PC-3 (cell line): Measurements from ENCODE around the gene TGFB1. TPM values are rescaled to one million over a fixed set of nuclear protein-coding genes. Genes with fewer than 3 reads are reported as not detected.

ENCODE experiments used
- ATAC-seq: fragments of 200-7000 bp; cut with Tn5 transposase; 2 replicates; pipeline ENCODE4 v1.9.1; 2020; ENCODE audit warnings: mild to moderate bottlenecking, moderate library complexity
- BruUV-seq: library from RNA; stranded (reverse); fragments of 400-500 nt; replicated peaks from 2 replicates; lab custom pipeline; 2021; lab: Mats Ljungman, UMichigan
- CTCF ChIA-PET: fragments of 300-600 bp; sonication (Branson Sonifier 250); formaldehyde crosslinking; loops from one replicate; lab custom pipeline; 2022; ENCODE audit warnings: antibody characterized with exemption; lab: Charles Lee
- POLR2A ChIA-PET: fragments of 300-600 bp; sonication (Branson Sonifier 250); formaldehyde crosslinking; loops from one replicate; lab custom pipeline; 2022; ENCODE audit warnings: antibody characterized with exemption; ENCODE audit not compliant: unreplicated experiment; lab: Charles Lee
- DNase-seq: peaks from one replicate; pipeline ENCODE4 v3.0.0-alpha.2; 2015
- H2AFZ ChIP-seq: fragments of 300-600 bp; sonication (generic); 2 replicates; pipeline ENCODE4 v1.6.0; 2016; ENCODE audit warnings: antibody characterized with exemption, low read length
- H3F3A ChIP-seq: fragments of 300-600 bp; sonication (generic); one replicate; pipeline ENCODE4 v1.6.0; 2017; ENCODE audit warnings: antibody characterized with exemption, low read length, control low read depth, mild to moderate bottlenecking; ENCODE audit not compliant: unreplicated experiment
- H3K27ac ChIP-seq: fragments of 300-600 bp; sonication (generic); 2 replicates; pipeline ENCODE4 v1.5.1; 2016; ENCODE audit warnings: mild to moderate bottlenecking, low read length
- H3K27me3 ChIP-seq: fragments of 300-600 bp; sonication (generic); 2 replicates; pipeline ENCODE4 v1.6.1; 2016; ENCODE audit warnings: low read length, mixed read lengths
- H3K36me3 ChIP-seq: fragments of 300-600 bp; sonication (generic); 2 replicates; pipeline ENCODE4 v1.6.1; 2016; ENCODE audit warnings: low read depth, mixed run types, low read length, mixed read lengths
- H3K4me1 ChIP-seq: fragments of 300-600 bp; sonication (generic); 2 replicates; pipeline ENCODE4 v1.5.1; 2016; ENCODE audit warnings: low read length; ENCODE audit not compliant: insufficient read depth
- H3K4me2 ChIP-seq: fragments of 300-600 bp; sonication (generic); 2 replicates; pipeline ENCODE4 v1.6.0; 2016; ENCODE audit warnings: low read length
- H3K4me3 ChIP-seq: fragments of 300-600 bp; sonication (generic); 2 replicates; pipeline ENCODE4 v1.5.1; 2016; ENCODE audit warnings: mild to moderate bottlenecking, low read length, mixed read lengths
- H3K79me2 ChIP-seq: fragments of 300-600 bp; sonication (generic); 2 replicates; pipeline ENCODE4 v1.6.1; 2017; ENCODE audit warnings: low read length, mixed read lengths
- H3K9ac ChIP-seq: fragments of 300-600 bp; sonication (generic); 2 replicates; pipeline ENCODE4 v1.6.0; 2016; ENCODE audit warnings: mild to moderate bottlenecking, low read length
- H3K9me2 ChIP-seq: fragments of 300-600 bp; sonication (generic); replicated peaks from 2 replicates; pipeline ENCODE4 v1.6.1; 2016; ENCODE audit warnings: mixed run types, low read length, mixed read lengths
- H3K9me3 ChIP-seq: fragments of 300-600 bp; sonication (generic); 2 replicates; pipeline ENCODE4 v1.6.1; 2016; ENCODE audit warnings: low read length, mixed read lengths
- H4K20me1 ChIP-seq: fragments of 300-600 bp; sonication (generic); 2 replicates; pipeline ENCODE4 v1.6.1; 2016; ENCODE audit warnings: low read length, mixed read lengths
- CTCF ChIP-seq: fragments of 300-600 bp; sonication (generic); conservative IDR thresholded peaks from 2 replicates; pipeline ENCODE4 v1.5.1; 2017; ENCODE audit warnings: antibody characterized with exemption, low read depth, mild to moderate bottlenecking, low read length
- EZH2 ChIP-seq: fragments of 300-600 bp; sonication (generic); IDR thresholded peaks from one replicate; pipeline ENCODE4 v1.6.1; 2017; ENCODE audit warnings: antibody characterized with exemption, mild to moderate bottlenecking, low read length; ENCODE audit not compliant: unreplicated experiment
- EZH2phosphoT487 ChIP-seq: fragments of 300-600 bp; sonication (generic); IDR thresholded peaks from 2 replicates; pipeline ENCODE4 v1.6.1; 2018; ENCODE audit warnings: mild to moderate bottlenecking, antibody characterized with exemption, low read length, borderline replicate concordance
- intact Hi-C: fragments of 100-400 bp; cut with micrococcal nuclease; formaldehyde crosslinking; loops from 2 replicates; pipeline ENCODE4 v1.9.0; 2023
- total RNA-seq: library from RNA; depleted of rRNA; stranded (reverse); fragments of >200 nt; gene quantifications from 2 replicates; pipeline ENCODE4 v1.2.3, GENCODE V29; 2014

The TGFB1 gene
- total RNA-seq, 1 experiment from 2014 or later = 16.4 TPM

- no peaks in the 10 kb centered on the region for H3K79me2 ChIP-seq
- DNase-seq (peak; percentile 69), ATAC-seq (peak; percentile 94)
- no peaks in the 10 kb centered on the region for H3K27me3 ChIP-seq
- H2AFZ ChIP-seq = no peak overlapping the region
- H4K20me1 ChIP-seq = no peaks in the 10 kb centered on the region
- H3K9me3 ChIP-seq = no peaks in the 10 kb centered on the region
- H3K4me1 ChIP-seq = peaks cover 6% of the 10 kb centered on the region
- ChIA-PET POLR2A (no interaction called here), CTCF (no interaction called here)
- no peaks in the 10 kb centered on the region for H3F3A ChIP-seq
- TF ChIP-seq CTCF (no peak), EZH2 (no peak), EZH2phosphoT487 (no peak)
- no peak overlapping the region for H3K27ac ChIP-seq
- no peak overlapping the region for H3K9ac ChIP-seq
- BruUV-seq = no TSS peak
- intact Hi-C loops = no loop called here
- H3K9me2 ChIP-seq = no peaks in the 10 kb centered on the region
- 0 out of 2 replicates have a peak, but pooled peaks cover under 1% of the 10 kb centered on the region for H3K36me3 ChIP-seq
- no peak overlapping the region for H3K4me3 ChIP-seq
- H3K4me2 ChIP-seq = no peak overlapping the region
Observed at GRCh38 chr19:41335467-41335866, 18.3 kb downstream of the TGFB1 start.

GRCh38 chr19:41334793-41335192 lies 18.9 kb downstream of the TGFB1 start:
- Histone ChIP-seq H3K4me3 (no peak overlapping the region), H2AFZ (no peak overlapping the region), H3K9me3 (no peaks in the 10 kb centered on the region), H3K27ac (no peak overlapping the region), H4K20me1 (no peaks in the 10 kb centered on the region), H3K36me3 (no peaks in the 10 kb centered on the region), H3K4me2 (no peak overlapping the region), H3K9me2 (no peaks in the 10 kb centered on the region), H3K9ac (no peak overlapping the region), H3F3A (no peaks in the 10 kb centered on the region), H3K27me3 (no peaks in the 10 kb centered on the region), H3K4me1 (peaks cover 6% of the 10 kb centered on the region), H3K79me2 (no peaks in the 10 kb centered on the region)
- intact Hi-C loops = no loop called here
- no TSS peak for BruUV-seq
- no peak for DNase-seq
- POLR2A ChIA-PET = no interaction called here
- TF ChIP-seq EZH2 (no peak), CTCF (no peak), EZH2phosphoT487 (no peak)
- ATAC-seq = no peak
- CTCF ChIA-PET = no interaction called here

GRCh38 chr19:41332468-41332867 lies 21.3 kb downstream of the TGFB1 start:
- CTCF ChIA-PET = no interaction called here
- H3K79me2 ChIP-seq = no peaks in the 10 kb centered on the region
- H3K27me3 ChIP-seq = no peaks in the 10 kb centered on the region
- H3K36me3 ChIP-seq = no peaks in the 10 kb centered on the region
- no TSS peak for BruUV-seq
- H3K9me3 ChIP-seq = no peaks in the 10 kb centered on the region
- H3K9ac ChIP-seq = no peak overlapping the region
- TF ChIP-seq EZH2phosphoT487 (no peak), EZH2 (no peak), CTCF (no peak)
- DNase-seq (no peak), ATAC-seq (no peak)
- H3K4me1 ChIP-seq = peaks cover 22% of the 10 kb centered on the region
- H3K27ac ChIP-seq = no peak overlapping the region
- H3K4me3 ChIP-seq = no peak overlapping the region
- no peak overlapping the region for H2AFZ ChIP-seq
- intact Hi-C loops = no loop called here
- no peaks in the 10 kb centered on the region for H4K20me1 ChIP-seq
- no peak overlapping the region for H3K4me2 ChIP-seq
- H3F3A ChIP-seq = no peaks in the 10 kb centered on the region
- POLR2A ChIA-PET = no interaction called here
- no peaks in the 10 kb centered on the region for H3K9me2 ChIP-seq
